Measurements from ENCODE around the gene HOXC11.

The HOXC11 gene

DNA sequence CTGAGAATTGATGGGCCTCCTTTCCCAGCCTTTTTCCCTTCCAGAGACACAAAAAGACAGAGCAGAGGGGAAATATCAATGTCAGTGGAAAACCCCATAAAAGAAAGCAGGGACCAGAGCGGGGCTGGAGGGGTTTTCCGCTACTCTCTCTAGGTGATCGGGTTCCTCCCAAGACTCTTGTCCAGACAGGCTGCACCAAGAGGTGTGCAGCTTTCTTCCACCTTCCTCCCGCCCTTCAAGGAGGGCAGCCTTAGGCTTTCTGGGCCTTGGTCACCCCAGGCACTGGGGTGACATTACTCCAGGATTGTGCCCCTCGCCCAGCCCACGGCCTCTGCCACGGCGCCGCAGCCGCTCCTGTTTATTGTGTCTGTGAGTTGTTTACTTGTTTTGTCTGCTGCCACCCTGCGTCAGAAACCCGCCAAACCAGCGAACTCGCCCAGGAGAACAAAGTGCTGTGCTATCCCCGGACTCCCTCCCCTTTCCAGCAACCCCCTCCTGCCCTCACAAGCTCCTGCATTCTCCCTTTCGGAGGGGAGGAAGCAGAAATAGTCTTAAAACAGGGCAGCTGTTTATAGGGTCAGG, 48.6 kb downstream of the HOXC11 start:
- DNase-seq (ENCODE audit: low spot score): no peak

DNA sequence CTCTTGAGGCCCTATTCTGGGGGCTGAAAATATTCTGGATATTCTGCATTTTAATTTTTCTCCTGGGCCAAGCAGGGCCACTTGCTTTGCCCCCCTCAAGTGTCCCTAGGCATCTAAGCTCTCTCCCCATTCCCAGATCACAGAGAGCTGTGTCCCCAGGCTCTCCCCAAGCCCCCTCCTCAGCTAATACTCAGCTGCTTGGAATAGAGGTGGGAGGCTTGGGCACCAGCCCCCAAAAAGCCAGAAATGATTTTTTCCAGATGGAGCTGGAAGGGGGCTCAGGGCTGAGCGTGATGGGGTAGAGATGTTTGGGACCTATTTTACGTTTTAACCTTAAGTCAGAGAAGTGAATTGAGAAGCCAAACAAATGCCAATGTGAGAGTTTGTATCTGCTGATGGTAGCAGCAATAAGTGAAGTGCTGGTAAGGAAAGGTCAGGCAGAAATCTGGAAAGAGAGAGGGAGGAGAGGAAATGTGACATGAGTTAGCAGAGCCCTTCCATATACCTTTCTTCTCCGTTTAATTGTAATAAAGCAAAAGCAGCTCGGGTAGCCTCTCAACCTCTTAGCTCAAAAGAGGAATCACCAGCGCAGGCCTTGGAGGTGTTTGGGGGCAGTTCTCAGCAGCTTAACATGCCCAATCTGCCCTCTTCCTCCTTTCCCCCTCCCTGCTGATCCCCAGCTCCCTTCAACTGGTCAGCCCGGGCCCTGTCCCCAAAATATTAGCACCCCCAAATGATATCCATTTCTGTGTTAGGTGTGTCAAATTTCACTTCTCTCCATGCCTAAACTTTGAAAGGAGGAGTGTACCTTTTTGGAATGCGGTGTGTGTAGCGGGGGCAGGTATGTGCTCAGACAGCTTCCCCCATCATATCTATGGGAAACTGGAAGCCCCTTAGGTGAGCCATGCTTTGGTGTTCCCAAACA, 50.3 kb downstream of the HOXC11 start:
- DNase-seq (ENCODE audit: low spot score): no peak

- no peak for DNase-seq (ENCODE audit: low spot score)
Measured at GRCh38 chr12:54024127-54024526, 51.2 kb downstream of the HOXC11 start.

DNA sequence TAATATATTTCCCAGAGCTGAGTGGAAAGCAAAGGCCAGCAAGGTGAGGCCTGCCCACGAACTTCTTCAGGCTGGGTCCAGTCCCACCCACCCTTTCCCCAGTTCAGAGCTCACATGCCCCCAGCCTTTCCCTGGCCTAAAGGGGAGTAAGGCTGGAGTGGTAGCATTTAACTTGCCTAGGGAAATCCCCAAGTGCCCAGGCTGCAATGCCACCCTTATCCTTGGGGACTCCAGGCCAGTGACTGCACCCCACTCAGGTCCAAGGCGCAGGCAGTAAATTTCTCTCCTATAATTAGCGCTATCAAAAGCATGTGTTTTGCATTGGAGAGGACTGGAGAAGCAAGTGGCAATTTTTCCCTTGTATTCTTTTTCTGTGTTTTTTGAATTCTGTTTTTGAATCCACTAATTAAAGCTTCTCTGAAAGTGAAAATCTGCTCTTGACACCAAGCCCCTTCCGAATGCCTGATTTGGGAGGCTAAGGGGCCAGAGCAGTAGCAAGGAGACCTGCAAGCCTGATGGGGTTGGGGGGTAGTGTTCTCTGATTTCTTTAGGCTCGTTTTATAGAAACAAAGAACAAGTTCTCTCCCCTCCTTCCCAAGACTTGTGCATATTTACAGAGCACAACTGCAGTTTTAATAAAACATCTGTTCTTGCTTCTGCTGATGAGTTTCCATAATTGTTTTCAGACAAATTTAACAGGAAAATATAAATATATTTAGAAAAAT, 51.8 kb downstream of the HOXC11 start:
- DNase-seq (ENCODE audit: low spot score): no peak

DNA sequence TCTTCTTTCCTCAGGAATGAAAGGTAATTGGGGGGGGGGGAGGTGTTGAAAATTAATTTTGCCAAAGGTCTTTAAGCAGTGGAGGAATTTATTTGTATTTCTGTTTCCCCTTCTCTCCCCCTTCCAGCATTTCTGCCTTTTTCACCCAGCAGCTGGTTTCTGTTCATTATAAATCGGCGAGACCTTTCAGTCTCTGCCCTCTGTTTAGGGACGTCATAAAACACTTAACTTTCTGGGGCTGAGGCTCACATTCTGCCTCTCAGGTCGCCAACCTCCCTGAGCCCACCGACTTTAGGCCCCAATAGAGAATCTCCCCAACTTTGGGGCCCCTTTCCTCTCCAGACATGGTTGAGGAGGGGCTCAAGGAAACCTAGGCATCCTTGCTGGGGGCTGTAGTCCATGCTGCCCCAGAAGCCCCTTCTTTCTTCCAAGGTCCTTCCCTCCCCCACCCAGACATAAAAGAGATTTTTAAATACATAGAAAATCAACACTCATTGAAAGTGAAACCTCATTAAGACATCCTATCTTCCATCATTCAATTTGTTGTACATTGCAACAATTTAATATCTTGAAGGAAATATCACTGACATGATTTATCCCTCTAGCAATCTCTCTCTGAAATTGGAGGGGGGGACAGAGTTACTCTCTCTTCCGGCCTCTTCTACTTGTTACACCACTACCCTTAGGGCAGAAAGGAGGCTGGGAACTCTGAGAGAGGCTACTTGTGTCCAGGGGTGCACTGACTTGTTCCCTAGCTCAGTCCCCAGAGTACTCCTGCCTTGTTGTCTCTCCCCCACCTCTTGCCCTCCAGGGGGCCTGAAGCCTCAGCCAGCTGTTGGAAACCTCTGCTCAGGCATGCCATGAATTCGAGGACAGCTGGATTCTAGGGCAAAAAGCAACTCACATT, 52.8 kb downstream of the HOXC11 start:
- no peak for DNase-seq (ENCODE audit: low spot score)

DNA sequence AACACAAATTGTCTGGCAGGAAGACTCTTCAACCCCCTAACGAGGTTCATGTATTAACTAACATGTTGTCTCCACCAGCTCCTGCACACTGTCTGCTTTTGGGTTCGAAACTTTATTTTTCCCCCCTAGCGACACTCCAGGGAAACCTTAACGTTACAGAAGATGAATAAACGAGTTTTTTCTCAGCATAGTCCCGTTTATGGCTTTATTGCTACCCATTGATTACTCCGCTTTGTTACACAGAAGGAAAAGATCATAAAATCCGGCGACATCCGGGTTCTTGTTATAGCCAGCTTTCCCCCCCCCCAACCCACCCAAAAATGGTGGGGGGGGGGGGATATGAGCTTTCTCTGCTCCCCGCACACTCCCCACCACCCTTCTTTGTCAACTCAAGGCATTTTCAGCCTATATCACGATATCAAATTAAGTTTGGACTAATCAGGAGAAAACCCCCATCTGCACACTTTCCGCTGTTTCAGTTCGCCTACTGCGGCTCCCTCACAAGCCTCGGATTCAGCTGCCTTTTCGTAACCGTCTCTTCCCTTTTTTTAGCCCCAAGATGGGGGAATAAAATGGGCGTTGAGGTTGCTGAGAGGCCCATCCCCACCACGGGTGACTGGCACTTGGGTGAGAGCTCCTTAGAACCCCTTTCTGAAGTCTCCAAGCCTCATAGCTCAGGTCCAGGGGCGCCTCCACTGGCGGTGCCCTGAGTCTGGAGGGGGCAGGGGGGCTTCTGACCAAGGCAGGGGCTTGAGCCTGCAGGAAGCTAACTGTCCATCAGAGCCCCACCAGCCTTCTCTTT, 53.9 kb downstream of the HOXC11 start:
- DNase-seq (ENCODE audit: low spot score): no peak
